Lung (tissue), 12 donors: ENCODE data around the gene NPAS4. TPM values are rescaled to one million over a fixed set of nuclear protein-coding genes. Genes with fewer than 3 reads are reported as not detected.
"Not testable (repeated sequence)": the region's sequence is repeated elsewhere in the genome, so short reads cannot be mapped to it uniquely, and the experiment has no call there.

Source experiments
- ATAC-seq: fragments of 200-7000 bp; cut with Tn5 transposase; one replicate; pipeline ENCODE4 v1.9.1; 2020; ENCODE audit warnings: moderate number of reproducible peaks; ENCODE audit not compliant: insufficient read depth, low FRiP score
- DNase-seq, 3 donors: peaks; one replicate each; pipeline ENCODE4 v3.0.0-alpha.2; 2013 to 2017
- H3K27ac ChIP-seq, 2 donors: one replicate each; pipeline ENCODE4 v1.5.1; 2013; ENCODE audit warnings: mild to moderate bottlenecking in 2 of 2, moderate library complexity in 2 of 2, control low read depth in 1 of 2, inconsistent platforms in 1 of 2, low read depth in 1 of 2, low read length in 1 of 2
- H3K27me3 ChIP-seq, 3 donors: one replicate each; pipeline ENCODE4 v1.5.1; 2013; ENCODE audit warnings: low read length in 2 of 3; ENCODE audit not compliant: control insufficient read depth in 3 of 3, insufficient read depth in 3 of 3
- H3K36me3 ChIP-seq, 4 donors: one replicate each; pipeline ENCODE4 v1.5.1; 2013; ENCODE audit warnings: low read length in 4 of 4, mild to moderate bottlenecking in 1 of 4, moderate library complexity in 1 of 4; ENCODE audit not compliant: control insufficient read depth in 4 of 4, insufficient read depth in 4 of 4
- H3K4me1 ChIP-seq, 5 donors: one replicate each; pipeline ENCODE4 v1.5.1; 2013; ENCODE audit warnings: low read length in 5 of 5, mild to moderate bottlenecking in 2 of 5, moderate library complexity in 1 of 5; ENCODE audit not compliant: control insufficient read depth in 5 of 5, insufficient read depth in 5 of 5
- H3K4me3 ChIP-seq: one replicate; pipeline ENCODE4 v1.5.1; 2013; ENCODE audit warnings: mild to moderate bottlenecking, control low read depth, moderate library complexity
- H3K9ac ChIP-seq, 2 donors: one replicate each; pipeline ENCODE4 v1.5.1; 2013; ENCODE audit warnings: low read length in 2 of 2, control low read depth in 1 of 2; ENCODE audit not compliant: insufficient read depth in 1 of 2
- H3K9me3 ChIP-seq, 4 donors: one replicate each; pipeline ENCODE4 v1.5.1; 2013; ENCODE audit warnings: low read length in 3 of 4, mild to moderate bottlenecking in 1 of 4, moderate library complexity in 1 of 4; ENCODE audit not compliant: control insufficient read depth in 4 of 4, insufficient read depth in 3 of 4
- CTCF ChIP-seq: IDR thresholded peaks from 2 replicates; pipeline ENCODE4 v1.5.1; 2012; ENCODE audit warnings: mild to moderate bottlenecking; ENCODE audit errors: control extremely low read depth, extremely low read depth
- WGBS, 2 donors: extraction: QIAGEN DNeasy Blood & Tissue Kit; methylation state at CpG; one replicate each; pipeline ENCODE4 v1.1.7; 2013; 5-methylcytosine and 5-hydroxymethylcytosine counted together
- polyA plus RNA-seq, 2 donors: library from polyadenylated mRNA; stranded (reverse); fragments of 200-250 nt; gene quantifications; one replicate each; pipeline ENCODE4 v1.2.1, GENCODE V29; 2013
- total RNA-seq, 2 donors: library from RNA; depleted of rRNA in 1 of 2; stranded (reverse); fragments of >200 nt in 1 of 2; gene quantifications; one replicate each; pipeline ENCODE4 v1.2.1, GENCODE V29; 2014 to 2021
- donor health status: control.
- donor health status: control.
- donor health status: Bipolar disorder and iron deficiency.
- donor health status: healthy.
- donor health status: DM: yes; HTN: yes; CAD: no.

Gene NPAS4
- total and polyA plus RNA-seq, 4 donors: 0.06 to 0.14 (median 0.08) TPM

GRCh38 chr11:66384316-66384715, 36.5 kb upstream of the NPAS4 start:
- H3K36me3 ChIP-seq, H3K9me3 ChIP-seq, ATAC-seq, H3K27me3 ChIP-seq, H3K4me3 ChIP-seq, H3K27ac ChIP-seq, H3K4me1 ChIP-seq, H3K9ac ChIP-seq, DNase-seq: not testable (repeated sequence)
- 81 to 90% methylated on average over 13 of the region's 13 CpGs for WGBS, 2 donors

GRCh38 chr11:66386171-66387069, 34.4 kb upstream of the NPAS4 start:
- no peaks in the 10 kb centered on the region for H3K9me3 ChIP-seq
- H3K4me3 ChIP-seq: no peak overlapping the region
- DNase-seq (peak; percentile 79 to 86 (median 80)), ATAC-seq (peak; percentile 72)
- H3K9ac ChIP-seq: peak overlapping the region in 1 of 2 donors; percentile 36
- no peaks in the 10 kb centered on the region for H3K4me1 ChIP-seq
- no peaks in the 10 kb centered on the region for H3K27me3 ChIP-seq
- H3K27ac ChIP-seq: no peak overlapping the region
- no peaks in the 10 kb centered on the region for H3K36me3 ChIP-seq
- peak; percentile 72 for TF ChIP-seq CTCF
- 8% methylated on average over 20 of the region's 20 CpGs for whole genome bisulfite sequencing, 2 donors

GRCh38 chr11:66388780-66389386, 32.0 kb upstream of the NPAS4 start:
- Histone ChIP-seq H3K27ac (no peak overlapping the region), H3K9me3 (no peaks in the 10 kb centered on the region), H3K4me3 (no peak overlapping the region), H3K27me3 (peaks cover 0 to 2% (median 0%) of the 10 kb centered on the region in 3 donors), H3K9ac (no peak overlapping the region), H3K36me3 (no peaks in the 10 kb centered on the region), H3K4me1 (no peaks in the 10 kb centered on the region)
- ATAC-seq (no peak), DNase-seq (peak; percentile 54 to 70 (median 60))
- WGBS, 2 donors: 25 to 31% methylated on average over 8 of the region's 8 CpGs
- peak; percentile 38 for TF ChIP-seq CTCF

- H3K27ac ChIP-seq: no peak overlapping the region
- WGBS, 2 donors: 67 to 86% methylated on average over 6 of the region's 6 CpGs
- no peaks in the 10 kb centered on the region for H3K4me1 ChIP-seq
- no peak overlapping the region for H3K9ac ChIP-seq
- no peaks in the 10 kb centered on the region for H3K36me3 ChIP-seq
- DNase-seq: no peak
- no peaks in the 10 kb centered on the region for H3K9me3 ChIP-seq
- no peak overlapping the region for H3K4me3 ChIP-seq
- peaks cover 0 to 2% (median 0%) of the 10 kb centered on the region in 3 donors for H3K27me3 ChIP-seq
- no peak for ATAC-seq
- TF ChIP-seq CTCF: no peak
These were observed 29.5 kb upstream of the NPAS4 start for GRCh38 chr11:66391322-66391721.
